NT2/D1 (cell line): ENCODE measurements around the gene VAV1.

Experiments used
- SUZ12 ChIP-seq: IDR thresholded peaks from 2 replicates; pipeline ENCODE4 v1.6.1; 2011; ENCODE audit not compliant: insufficient read length, insufficient read depth; ENCODE audit errors: extremely low read depth
- ZNF274 ChIP-seq: IDR thresholded peaks from 2 replicates; pipeline ENCODE4 v1.6.1; 2011; ENCODE audit warnings: mild to moderate bottlenecking, low read depth, low read length

GRCh38 chr19:6861683-6862286 is 89.3 kb downstream of the VAV1 start:
- TF ChIP-seq SUZ12 (no peak), ZNF274 (no peak)
